HFFc6 (cell line): ENCODE results near the gene MBD6. TPM values are rescaled to one million over a fixed set of nuclear protein-coding genes. Genes with fewer than 3 reads are reported as not detected.
"Not testable (repeated sequence)": the region's sequence is repeated elsewhere in the genome, so short reads cannot be mapped to it uniquely, and the experiment has no call there.

ENCODE experiments used
- DNase-seq: peaks from one replicate; pipeline ENCODE4 v3.0.0-alpha.2; 2018
- H3K27ac Mint-ChIP-seq: 2 replicates; pipeline ENCODE4 v1.8.0; 2020; ENCODE audit warnings: mild to moderate bottlenecking, mixed read lengths
- H3K27me3 Mint-ChIP-seq: 2 replicates; pipeline ENCODE4 v1.8.0; 2021; ENCODE audit warnings: mild to moderate bottlenecking, moderate library complexity, mixed read lengths; ENCODE audit not compliant: insufficient read depth
- H3K36me3 Mint-ChIP-seq: 2 replicates; pipeline ENCODE4 v1.8.0; 2021; ENCODE audit warnings: low read depth, mixed read lengths
- H3K4me1 Mint-ChIP-seq: 2 replicates; pipeline ENCODE4 v1.8.0; 2020; ENCODE audit warnings: low read depth, mixed read lengths
- H3K4me3 Mint-ChIP-seq: 2 replicates; pipeline ENCODE4 v1.8.0; 2020; ENCODE audit warnings: mild to moderate bottlenecking, moderate library complexity, mixed read lengths
- H3K9me3 Mint-ChIP-seq: 2 replicates; pipeline ENCODE4 v1.8.0; 2020; ENCODE audit warnings: mild to moderate bottlenecking, mixed read lengths
- total RNA-seq, 6 experiments: library from RNA; stranded (reverse); fragmentation: NEBNext Ultra II Directional; extraction: Animal tissue kit (Norgen Biotek cat#: 25700); gene quantifications; 2 replicates in 1 of 6; 3 replicates in 5 of 6; pipeline ENCODE4 v1.2.3, GENCODE V29; 2021
- TF ChIP-seq, protein P1 (sequence below): fragments of 200-600 bp; sonication (generic); IDR thresholded peaks from 2 replicates; pipeline ENCODE4 v1.5.0; 2021; ENCODE audit warnings: antibody characterized with exemption, mild to moderate bottlenecking

The MBD6 gene
- total RNA-seq, 6 experiments from 2014 or later: 40.7 to 43.6 (median 42.1) TPM

GRCh38 chr12:57498571-57498970, 24.1 kb upstream of the MBD6 start:
- no peaks in the 10 kb centered on the region for H3K4me1 Mint-ChIP-seq
- H3K36me3 Mint-ChIP-seq: peaks cover 44% of the 10 kb centered on the region
- H3K27ac Mint-ChIP-seq: no peak overlapping the region
- H3K4me3 Mint-ChIP-seq: no peak overlapping the region
- no peaks in the 10 kb centered on the region for H3K9me3 Mint-ChIP-seq
- DNase-seq: no peak
- TF ChIP-seq, protein P1, sequence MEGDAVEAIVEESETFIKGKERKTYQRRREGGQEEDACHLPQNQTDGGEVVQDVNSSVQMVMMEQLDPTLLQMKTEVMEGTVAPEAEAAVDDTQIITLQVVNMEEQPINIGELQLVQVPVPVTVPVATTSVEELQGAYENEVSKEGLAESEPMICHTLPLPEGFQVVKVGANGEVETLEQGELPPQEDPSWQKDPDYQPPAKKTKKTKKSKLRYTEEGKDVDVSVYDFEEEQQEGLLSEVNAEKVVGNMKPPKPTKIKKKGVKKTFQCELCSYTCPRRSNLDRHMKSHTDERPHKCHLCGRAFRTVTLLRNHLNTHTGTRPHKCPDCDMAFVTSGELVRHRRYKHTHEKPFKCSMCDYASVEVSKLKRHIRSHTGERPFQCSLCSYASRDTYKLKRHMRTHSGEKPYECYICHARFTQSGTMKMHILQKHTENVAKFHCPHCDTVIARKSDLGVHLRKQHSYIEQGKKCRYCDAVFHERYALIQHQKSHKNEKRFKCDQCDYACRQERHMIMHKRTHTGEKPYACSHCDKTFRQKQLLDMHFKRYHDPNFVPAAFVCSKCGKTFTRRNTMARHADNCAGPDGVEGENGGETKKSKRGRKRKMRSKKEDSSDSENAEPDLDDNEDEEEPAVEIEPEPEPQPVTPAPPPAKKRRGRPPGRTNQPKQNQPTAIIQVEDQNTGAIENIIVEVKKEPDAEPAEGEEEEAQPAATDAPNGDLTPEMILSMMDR: no peak
- peaks cover 2% of the 10 kb centered on the region for H3K27me3 Mint-ChIP-seq

- no peaks in the 10 kb centered on the region for H3K9me3 Mint-ChIP-seq
- H3K36me3 Mint-ChIP-seq: peaks cover 53% of the 10 kb centered on the region
Measured at GRCh38 chr12:57500213-57500612, 22.4 kb upstream of the MBD6 start.

DNA sequence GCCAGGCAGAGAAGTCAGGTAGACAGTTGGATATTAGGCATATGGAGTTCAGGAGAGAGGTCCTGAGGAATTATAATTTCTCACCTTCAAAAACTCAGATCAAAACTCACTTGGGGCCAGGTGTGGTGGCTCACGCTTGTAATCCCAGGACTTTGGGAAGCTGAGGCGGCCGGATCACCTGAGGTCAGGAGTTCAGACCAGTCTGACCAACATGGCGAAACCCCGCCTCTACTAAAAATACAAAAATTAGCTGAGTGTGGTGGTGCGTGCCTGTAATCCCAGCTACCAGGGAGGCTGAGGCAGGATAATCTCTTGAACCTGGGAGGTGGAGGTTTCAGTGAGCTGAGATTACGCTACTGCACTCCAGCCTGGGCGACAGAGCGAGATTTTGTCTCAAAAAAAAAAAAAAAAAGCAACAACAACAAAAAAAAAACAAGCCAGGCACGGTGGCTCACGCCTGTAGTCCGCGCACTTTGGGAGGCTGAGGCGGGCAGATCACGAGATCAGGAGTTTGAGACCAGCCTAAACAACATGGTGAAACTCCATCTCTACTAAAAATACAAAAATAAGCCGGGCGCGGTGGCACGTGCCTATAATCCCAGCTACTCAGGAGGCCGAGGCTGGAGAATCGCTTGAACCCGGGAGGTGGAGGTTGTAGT, 20.2 kb upstream of the MBD6 start:
- H3K4me1 Mint-ChIP-seq, DNase-seq, H3K9me3 Mint-ChIP-seq, H3K4me3 Mint-ChIP-seq, H3K27ac Mint-ChIP-seq, H3K27me3 Mint-ChIP-seq: not testable (repeated sequence)
- H3K36me3 Mint-ChIP-seq: peaks cover 46% of the 10 kb centered on the region

More at GRCh38 chr12:57500213-57500612, 22.4 kb upstream of the MBD6 start:
- no peaks in the 10 kb centered on the region for H3K4me1 Mint-ChIP-seq
- DNase-seq: no peak
- TF ChIP-seq, protein P1: no peak
- no peak overlapping the region for H3K4me3 Mint-ChIP-seq
- H3K27me3 Mint-ChIP-seq: peaks cover 2% of the 10 kb centered on the region
- H3K27ac Mint-ChIP-seq: no peak overlapping the region

DNA sequence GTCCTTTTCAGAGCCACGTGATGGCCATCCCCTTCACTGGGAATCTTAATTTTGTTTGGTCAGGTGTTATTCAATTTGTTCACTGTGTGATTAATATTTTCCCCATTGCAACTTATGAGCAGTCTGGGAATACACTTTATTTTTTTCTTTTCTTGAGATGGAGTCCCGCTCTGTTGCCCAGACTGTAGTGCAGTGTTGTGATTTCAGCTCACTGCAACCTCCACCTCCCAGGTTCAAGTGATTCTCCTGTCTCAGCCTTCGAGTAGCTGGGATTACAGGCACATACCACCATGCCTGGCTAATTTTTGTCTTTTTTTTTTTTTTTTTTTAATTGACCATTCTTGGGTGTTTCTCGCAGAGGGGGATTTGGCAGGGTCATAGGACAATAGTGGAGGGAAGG, 16.1 kb upstream of the MBD6 start:
- not testable (repeated sequence) for H3K4me3 Mint-ChIP-seq, H3K27ac Mint-ChIP-seq, DNase-seq, H3K27me3 Mint-ChIP-seq, H3K9me3 Mint-ChIP-seq, H3K4me1 Mint-ChIP-seq
- H3K36me3 Mint-ChIP-seq: peaks cover 25% of the 10 kb centered on the region

DNA sequence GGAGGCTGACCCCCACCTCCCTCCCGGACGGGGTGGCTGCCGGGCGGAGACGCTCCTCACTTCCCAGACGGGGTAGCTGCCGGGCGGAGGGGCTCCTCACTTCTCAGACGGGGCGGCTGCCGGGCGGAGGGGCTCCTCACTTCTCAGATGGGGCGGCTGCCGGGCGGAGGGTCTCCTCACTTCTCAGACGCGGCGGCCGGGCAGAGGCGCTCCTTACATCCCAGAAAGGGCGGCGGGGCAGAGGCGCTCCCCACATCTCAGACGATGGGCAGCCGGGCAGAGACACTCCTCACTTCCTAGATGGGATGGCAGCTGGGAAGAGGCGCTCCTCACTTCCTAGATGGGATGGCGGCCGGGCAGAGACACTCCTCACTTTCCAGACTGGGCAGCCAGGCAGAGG, 14.8 kb upstream of the MBD6 start:
- H3K36me3 Mint-ChIP-seq: peaks cover 30% of the 10 kb centered on the region
- H3K27ac Mint-ChIP-seq, H3K27me3 Mint-ChIP-seq, DNase-seq, H3K4me3 Mint-ChIP-seq, H3K9me3 Mint-ChIP-seq, H3K4me1 Mint-ChIP-seq: not testable (repeated sequence)

DNA sequence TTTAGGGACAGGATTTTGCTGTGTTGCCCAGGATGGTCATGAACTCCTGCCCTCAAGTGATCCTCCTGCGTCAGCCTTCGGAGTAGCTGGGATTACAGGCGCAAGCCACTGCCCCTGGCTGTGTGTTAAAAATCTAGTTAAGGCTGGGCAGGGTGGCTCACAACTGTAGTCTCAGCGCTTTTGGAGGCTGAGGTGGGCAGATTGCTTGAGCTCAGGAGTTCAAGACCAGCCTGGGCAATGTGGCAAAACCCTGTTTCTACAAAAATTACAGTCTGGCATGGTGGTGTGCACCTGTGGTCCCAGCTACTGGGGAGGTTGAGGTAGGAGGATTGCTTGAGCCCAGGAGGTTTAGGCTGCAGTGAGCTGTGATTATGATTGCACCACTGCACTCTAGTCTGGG, 11.5 kb upstream of the MBD6 start:
- DNase-seq: no peak
- peaks cover 2% of the 10 kb centered on the region; the same call in 1 of the 2 replicates for H3K4me1 Mint-ChIP-seq
- TF ChIP-seq, protein P1: no peak
- peaks cover 11% of the 10 kb centered on the region; the same call in 1 of the 2 replicates for H3K27me3 Mint-ChIP-seq
- H3K9me3 Mint-ChIP-seq: no peaks in the 10 kb centered on the region
- peaks cover 45% of the 10 kb centered on the region for H3K36me3 Mint-ChIP-seq
- no peak overlapping the region for H3K4me3 Mint-ChIP-seq
- H3K27ac Mint-ChIP-seq: no peak overlapping the region

- H3K36me3 Mint-ChIP-seq: peaks cover 50% of the 10 kb centered on the region
Measured at GRCh38 chr12:57511588-57512325, 10.9 kb upstream of the MBD6 start.

More at GRCh38 chr12:57511588-57512325, 10.9 kb upstream of the MBD6 start:
- H3K4me3 Mint-ChIP-seq: no peak overlapping the region
- no peak for DNase-seq
- TF ChIP-seq, protein P1: no peak
- no peaks in the 10 kb centered on the region for H3K9me3 Mint-ChIP-seq
- H3K27me3 Mint-ChIP-seq: peaks cover 11% of the 10 kb centered on the region; the same call in 1 of the 2 replicates
- peak overlapping the region; percentile 25; the same call in 1 of the 2 replicates for H3K27ac Mint-ChIP-seq
- peaks cover 8% of the 10 kb centered on the region for H3K4me1 Mint-ChIP-seq
